HG02870 (cell line): ENCODE measurements around the gene CCDC188.

Source experiments
- ATAC-seq: cut with Tn5 transposase; IDR thresholded peaks from one replicate; pipeline ENCODE4 v1.9.1; 2021; ENCODE audit warnings: mild to moderate bottlenecking, moderate library complexity; ENCODE audit not compliant: unreplicated experiment

The CCDC188 gene

DNA sequence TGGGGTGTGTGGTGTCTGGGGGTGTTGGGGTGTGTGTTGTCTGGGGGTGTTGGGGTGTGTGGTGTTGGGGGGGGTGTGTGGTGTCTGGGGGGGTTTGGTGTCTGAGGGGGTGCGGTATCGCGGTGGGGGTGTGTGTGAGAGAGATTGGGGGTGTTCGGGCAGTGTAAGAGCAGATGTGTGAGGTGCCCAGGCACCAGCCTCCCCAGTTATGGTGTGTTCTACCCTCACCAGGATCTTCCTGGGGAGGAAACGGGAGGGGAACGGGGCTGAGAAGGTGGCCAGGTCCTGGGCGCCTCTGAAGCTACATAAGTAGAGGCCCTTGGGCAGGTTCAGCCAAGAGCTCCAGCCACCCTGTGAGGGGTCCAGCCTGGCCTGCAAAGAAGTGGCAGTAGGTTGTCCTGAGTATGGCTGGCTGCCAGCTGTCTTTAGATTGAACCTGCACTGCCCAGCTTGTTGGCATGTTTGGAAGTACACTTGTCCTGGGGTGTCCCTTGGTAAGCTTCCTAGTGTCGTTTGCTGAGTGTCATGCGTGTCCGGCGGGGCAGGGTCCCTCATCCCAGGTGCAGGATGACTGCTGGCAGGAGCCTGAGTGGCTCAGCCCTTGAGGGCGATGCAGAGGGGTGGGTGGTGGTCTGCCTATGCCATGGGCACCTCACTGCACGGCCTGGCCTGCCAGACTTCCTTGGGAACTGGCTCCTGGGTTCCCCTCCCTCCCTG is 27.3 kb downstream of the CCDC188 start:
- no peak for ATAC-seq

DNA sequence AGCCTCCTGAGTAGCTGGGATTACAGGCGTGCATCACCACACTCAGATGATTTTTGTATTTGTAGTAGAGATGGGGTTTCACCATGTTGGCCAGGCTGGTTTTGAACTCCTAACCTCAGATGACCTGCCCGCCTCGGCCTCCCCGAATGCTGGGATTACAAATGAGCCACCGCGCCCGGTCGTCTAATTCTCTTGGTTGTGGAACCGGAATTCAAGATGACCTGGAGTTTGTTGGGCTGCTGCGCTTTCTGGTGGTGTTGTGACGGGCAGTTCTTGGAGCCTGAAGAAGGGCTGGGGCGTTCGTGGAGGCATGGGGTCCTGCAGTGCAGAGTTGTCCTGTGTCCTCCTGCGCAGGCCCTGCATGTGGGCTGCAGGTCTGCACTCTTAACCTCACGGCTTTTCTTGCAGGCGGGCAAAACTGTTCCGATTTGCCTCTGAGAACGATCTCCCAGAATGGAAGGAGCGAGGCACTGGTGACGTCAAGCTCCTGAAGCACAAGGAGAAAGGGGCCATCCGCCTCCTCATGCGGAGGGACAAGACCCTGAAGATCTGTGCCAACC is 28.9 kb downstream of the CCDC188 start:
- ATAC-seq: no peak

DNA sequence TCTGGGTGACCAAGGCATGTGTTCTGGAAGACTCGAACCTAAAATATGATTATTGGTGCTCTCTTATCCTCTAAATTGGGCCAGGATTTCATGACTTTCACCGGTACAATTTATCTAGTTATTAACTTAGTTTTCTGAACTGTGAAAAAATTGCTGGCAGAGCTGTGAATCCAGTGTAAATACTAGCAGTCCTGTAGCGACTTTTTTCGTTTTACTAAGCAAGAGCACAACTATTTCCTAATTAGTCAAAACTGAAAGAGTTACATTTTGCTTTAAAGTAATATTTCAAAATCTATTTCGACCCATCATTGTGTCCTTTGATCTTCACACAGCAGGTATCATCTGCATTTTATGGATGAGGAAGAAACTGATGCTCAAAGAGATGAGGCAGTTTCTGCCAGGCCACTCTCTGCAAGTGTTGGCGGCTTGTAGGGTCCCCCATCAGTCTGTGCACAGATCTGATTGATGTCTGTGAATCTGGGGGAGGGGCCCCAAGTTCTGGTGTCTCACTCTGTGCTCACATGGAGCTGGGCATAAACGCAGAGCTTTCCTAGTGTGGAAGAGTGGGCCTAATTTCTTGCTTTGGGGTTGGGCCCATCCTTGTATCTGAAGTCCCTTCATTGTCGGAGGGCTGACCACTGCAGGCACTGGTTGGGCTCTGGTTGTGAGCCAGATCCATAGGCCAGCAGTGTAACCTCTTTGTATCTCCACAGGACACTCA is 32.4 kb downstream of the CCDC188 start:
- no peak for ATAC-seq

DNA sequence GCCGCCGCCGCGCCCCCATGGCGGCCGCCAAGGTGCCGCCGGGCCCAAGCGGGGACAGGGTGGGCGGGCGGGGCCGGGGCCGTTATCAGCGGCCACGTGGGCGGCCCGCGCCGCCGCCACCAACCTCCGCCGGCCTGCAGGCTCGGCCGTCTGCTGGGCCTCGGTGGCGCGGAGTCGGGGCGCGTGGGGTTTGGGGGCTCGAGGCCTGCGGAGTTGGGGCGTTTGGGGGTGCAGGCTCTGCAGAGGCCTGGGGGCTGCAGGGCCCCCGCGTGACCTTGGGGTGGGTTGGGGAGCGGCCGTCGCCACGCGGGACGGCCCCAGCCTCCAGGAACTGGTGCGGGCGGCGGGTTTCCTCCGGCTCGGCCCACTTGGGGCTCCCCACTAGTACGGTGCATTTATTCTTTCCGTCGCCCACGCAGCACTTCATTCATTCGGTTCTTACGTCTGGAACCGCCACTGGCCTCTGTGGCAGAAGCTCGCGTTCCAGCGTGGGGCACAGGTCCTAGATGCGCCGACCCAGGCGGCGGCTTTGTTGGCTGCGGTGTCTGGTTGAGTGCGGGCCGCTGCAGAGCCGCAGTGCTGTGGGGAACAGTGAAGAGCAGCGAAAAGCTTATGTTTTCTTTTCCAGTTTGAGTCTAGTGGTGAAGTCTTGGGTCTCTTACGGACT is 33.1 kb downstream of the CCDC188 start:
- ATAC-seq: peak; percentile 10

DNA sequence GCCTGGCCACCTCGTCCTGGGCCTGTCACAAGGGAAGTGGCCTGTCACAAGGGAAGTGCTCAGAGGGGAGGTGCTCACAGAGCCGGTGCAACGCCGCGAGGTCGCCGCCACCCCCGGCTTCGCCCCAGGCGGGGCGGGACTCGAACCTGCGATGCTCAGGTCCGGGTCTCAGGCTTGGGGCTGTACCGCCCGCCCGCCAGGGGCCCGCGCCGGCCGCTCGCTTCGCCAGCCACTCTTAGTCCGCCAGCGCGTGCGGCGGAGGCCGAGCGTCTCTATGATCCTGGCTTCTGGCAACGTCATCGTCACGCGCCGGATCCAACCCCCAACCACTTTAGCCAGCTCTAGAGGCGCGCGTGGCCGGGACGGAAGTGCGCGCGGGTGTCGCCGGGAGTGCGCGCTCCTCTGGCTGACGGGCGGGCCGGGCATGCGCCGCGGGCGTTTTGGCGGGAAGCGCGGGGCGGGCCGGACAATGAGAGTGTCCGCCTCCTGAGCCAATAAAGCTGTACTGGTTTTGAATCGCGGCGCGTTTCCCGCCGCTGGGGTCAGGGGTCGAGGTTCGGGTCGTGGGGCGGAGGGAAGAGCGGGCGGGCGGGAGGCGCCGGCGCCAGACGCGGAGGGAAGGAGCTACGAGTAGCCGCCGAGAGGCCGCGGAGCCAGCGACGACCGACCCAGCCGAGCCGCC is 33.8 kb downstream of the CCDC188 start, which contains the start of gene TRMT2A:
TRMT2A (minus strand) TSS at position 276 of the 682 bp plus-strand sequence. CDS start 320 bp downstream, outside the sequence.
- peak; percentile 73 for ATAC-seq

DNA sequence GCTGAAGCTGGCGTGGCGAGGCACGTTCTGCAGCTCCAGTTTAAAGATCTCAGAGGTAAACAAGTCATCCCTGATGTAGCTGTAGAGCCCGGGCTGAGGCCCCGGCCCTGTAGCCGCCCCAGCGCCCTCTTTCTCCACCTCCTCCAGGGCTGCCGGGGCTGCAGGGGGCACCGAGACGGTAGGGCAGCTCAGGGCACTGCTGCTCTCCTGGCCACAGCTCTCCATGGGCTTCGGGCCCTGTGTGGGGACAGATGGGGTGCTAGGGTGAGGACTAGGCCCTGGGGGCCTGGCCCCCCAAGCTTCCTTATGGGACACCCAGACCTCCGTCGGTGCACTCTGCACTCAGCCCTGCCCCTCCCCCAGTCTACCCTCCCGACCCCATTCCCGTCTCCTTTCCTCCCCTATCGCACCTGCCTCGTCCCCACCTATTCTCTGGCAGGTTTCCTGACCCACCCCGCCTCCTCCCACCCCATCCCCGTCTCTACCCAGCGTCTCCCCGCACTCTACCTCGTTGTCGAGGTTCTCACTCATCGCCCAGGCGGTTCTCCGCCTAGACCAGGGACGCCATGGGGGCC is 34.4 kb downstream of the CCDC188 start:
- ATAC-seq: no peak

DNA sequence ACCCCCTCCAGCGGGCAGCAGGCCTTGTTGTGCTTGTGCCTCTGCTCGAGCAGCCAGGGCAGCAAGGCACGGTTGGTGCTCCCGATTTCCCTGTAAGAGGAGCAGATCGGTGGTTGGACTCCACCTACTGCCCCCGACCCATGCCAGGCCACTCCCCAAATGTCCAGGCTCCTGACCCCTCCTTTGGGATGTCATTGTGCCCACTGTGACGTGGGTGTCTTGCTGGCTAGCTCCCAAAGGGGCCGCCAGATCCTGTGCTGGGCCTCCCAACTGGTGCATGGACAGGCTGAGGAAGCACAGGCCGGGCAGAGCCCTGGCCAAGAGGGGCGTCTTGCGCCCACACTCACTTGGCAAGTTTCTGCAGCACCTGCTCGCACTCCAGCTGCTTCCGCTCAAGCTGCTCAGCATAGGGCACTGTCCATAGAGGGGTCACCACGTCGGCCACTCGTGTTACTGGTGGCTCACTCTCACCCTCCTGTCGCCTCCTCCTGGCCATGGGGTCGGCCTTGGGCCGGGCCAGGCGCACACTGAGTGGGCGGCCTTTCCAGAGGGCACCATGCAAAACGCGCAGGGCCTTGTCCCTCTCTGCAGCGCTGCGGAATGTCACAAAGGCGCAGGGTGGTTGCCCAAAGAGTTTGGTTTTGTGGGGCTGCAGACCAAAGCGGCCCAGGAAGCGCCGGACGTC is 35.0 kb downstream of the CCDC188 start, which contains the start of gene RANBP1:
RANBP1 (plus strand) TSS at position 414 of the 685 bp plus-strand sequence; CDS start at position 495, 81 bp downstream.
- no peak for ATAC-seq

DNA sequence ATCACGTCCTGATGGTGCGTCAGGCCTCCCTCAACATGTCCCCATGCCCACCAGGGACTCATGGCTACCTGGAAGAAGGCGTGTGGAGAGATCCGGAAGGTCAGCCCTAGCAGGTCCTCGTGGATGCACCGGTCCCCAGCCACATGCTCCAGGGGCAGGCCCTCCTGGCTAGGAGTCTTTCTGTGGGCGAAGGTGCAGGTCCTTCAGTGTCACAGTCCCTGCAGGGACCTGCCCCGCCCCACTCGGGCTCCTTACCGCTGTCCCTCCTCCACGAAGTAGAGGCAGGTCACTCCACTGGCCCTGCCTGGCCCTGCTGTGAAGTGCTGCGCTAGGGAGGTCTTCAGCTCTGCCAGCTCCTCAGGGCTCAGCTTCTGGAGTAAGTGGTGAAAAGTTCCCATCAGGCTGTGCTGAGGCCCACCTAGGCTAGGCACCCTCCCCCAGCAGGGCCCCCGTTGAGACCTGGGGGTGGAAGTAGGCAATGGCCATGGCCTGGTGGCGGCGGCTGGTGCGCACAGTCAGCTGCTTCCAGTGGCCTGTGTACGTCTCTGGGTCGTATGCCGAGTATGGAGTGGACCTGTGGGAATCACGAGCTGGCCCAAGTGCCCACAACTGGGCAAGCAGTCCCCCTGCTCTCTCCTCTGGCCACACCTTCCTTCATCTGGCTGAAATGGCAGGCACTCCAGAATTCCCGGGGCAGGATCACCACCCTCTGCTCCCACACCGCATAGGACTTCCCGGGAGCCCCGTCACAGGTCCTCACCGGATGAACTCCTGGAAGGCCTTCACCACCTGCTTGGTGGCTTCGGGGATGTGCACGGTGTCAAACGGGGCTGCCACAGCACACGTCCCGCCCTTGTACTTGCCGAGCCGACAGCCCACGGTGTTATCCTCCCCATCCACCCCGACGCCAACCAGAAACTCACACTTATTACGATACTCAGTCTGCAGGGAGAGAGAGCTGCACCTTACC is 36.1 kb downstream of the CCDC188 start:
- ATAC-seq: no peak

DNA sequence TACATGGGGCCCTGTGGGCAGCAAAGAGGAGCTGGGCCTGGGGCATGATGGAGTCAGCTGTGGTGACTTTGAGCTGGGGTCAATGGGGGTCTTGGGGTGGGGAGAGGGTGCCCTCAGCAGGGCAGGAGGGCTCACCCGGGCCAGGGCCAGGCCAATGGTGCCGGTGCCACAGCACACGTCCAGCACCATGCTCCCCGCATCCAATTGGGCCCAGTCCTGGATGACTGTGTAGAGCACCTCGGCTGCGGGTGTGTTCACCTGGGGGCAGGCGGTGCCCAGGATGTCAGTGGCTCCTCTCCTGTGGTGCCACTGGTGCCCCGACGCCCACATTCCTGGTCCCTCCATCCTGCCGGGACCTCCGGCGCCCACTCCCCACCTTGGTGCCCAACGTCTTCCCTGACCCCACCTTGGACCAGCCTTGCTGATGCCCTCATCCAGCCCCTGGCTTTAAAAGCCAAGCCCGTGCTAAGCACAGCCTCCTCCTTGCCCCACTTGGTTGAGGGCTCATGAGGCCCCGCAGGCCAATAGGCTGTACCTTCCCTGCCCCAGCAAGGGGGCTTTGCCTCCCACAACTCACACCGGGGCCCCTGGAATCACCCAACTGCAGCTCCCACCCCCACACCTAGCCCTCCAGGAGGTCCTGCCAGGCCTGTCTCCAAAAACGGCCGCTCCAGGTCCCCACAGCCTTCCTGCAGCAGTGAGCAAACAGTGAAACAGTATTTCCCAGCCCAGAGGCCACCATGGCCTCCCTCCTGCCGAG is 37.1 kb downstream of the CCDC188 start:
- no peak for ATAC-seq

DNA sequence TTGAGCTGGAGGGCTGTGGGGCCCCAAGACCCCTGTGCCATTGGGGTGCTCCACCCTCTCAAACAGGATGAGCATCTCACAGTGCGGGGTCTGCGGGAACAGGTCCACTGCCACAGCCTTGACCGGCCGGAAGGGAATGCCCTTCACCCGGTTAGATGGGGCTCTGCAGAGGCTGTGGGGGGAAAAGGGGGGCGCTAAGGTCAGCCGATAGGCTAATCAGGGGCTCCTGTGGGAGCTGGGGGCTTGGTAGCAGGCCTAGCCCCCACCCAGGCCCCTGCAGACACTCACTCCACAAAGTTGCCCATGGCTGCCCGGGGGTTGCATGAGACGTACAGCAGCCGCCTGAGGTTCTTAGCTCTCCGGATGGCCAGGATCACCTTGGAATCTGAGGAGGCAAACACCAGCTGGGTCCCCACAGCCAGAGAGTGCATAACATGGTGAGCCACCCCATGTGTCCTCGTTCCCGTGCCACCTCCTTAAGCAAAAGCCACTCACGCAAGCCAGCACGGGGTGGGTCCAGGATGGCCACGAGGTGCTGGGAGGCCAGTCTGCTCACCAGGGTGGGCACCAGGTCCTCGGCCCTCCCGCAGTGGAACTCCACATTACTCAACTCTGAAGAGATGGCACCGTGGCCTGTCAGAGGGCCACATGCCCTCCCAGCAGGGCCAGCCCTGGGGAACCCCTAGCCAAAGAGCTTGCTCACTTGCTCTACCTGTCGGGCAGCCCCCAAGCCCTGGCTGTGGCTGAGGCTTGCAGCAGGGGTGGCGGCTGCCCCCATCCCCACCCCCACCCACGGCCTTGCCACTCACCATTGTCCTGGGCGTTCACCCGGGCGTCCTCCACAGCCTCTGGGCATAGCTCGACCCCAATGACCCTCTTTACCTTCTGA is 38.0 kb downstream of the CCDC188 start:
- no peak for ATAC-seq

DNA sequence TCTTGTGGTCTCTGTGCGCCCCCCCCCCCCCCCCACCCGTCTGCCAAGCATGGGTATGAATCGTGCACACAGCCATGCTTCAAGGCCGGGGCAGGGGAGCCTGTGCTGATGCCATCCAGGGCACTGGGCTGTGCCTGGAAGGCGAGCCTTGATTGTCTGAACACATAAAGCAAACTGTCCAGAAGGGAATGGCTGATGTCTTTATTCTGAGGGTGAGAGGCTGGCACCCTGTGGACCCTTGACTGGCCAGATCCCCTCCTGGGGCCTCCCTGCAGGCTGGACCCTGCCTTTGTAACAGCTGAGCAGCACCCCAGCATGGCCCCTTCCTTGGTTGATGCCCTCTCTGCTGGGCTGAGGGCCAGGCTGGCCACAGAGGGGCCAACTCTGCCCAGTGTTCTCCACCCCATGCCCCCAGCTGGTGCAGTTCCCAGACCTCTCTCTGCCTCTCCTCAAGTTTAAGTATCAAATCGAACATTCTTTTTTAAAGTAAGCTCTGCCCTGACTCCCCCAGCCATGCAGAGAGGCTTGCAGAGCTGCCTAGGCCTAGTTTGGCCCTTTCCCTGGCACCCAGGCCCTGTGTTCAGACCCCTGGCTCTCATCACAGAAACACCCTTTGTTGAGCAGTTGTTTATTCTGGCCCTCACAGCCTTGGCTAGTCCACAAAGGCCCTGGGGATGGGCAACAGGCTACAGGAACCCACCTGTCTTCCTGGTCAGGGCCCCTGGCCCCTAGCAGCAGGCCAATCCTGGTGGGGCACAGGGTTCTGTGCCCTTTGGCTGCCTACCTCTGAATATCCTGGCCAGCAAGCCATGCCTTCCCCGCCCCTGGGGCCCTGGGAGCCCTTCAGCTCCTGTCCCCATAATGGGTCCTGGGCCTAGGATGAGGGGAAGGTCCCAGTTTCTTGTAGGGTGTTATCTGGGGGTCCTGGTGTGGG is 38.9 kb downstream of the CCDC188 start:
- ATAC-seq: no peak

DNA sequence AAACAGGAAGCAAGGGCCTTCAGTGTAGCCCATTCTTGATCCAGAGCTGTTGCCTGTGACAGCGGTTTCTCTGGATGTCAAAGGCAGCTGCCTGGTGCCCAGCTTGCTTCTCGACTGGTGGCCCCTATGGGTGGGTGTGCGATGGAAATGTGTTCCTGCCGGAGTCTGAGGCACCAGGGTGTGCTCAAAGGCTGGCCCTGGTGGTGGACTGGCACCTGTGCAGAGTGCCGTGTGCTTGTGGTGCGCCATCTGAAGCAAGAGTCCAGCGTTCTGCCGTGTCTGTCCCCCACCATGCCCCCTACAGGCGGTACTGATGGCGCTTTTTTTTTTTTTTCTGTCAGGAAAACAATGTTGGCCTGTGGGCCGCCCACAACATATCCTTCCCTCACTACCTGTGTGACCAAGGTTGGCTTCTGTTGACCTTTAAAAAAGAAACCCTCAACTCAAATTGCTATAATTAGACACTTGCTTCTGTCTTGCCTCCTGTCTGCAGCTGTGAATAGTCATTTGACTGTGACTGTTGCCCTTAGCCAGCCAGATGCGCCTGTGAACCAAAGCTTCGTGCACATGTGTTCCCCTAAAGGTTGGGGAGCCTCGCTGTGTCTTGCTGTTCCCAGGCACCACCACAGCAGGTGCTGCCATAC is 39.7 kb downstream of the CCDC188 start:
- peak; percentile 46 for ATAC-seq

DNA sequence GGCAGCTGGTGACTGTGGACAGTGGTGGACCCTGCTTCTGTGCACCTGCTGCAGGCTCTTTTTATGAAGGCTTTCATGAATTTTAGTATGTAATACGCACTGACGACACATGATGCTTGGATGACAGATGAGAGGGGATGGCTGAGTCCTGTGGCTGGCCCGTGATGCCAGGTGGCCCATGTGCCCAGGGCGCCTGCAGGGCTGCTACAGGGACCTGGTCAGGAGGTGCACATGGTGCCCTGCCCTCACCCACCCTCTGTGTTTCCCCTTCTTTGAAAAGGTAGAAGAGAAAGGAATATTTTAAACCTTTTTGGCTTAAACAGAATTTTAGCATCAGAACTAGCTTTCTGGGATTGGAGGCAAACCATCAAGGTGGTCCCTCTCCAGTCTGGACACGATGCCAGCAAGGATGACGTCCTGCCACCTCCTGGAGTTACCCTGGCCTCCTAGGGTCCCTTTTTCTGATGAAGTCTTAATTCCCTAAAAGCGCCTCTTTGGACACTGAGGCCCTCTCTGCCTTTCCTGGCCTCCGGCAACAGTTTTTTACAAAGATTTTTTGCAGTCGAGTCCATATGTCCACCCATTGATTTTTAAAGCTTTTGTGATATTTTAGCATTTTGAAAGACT is 40.4 kb downstream of the CCDC188 start:
- ATAC-seq: no peak

DNA sequence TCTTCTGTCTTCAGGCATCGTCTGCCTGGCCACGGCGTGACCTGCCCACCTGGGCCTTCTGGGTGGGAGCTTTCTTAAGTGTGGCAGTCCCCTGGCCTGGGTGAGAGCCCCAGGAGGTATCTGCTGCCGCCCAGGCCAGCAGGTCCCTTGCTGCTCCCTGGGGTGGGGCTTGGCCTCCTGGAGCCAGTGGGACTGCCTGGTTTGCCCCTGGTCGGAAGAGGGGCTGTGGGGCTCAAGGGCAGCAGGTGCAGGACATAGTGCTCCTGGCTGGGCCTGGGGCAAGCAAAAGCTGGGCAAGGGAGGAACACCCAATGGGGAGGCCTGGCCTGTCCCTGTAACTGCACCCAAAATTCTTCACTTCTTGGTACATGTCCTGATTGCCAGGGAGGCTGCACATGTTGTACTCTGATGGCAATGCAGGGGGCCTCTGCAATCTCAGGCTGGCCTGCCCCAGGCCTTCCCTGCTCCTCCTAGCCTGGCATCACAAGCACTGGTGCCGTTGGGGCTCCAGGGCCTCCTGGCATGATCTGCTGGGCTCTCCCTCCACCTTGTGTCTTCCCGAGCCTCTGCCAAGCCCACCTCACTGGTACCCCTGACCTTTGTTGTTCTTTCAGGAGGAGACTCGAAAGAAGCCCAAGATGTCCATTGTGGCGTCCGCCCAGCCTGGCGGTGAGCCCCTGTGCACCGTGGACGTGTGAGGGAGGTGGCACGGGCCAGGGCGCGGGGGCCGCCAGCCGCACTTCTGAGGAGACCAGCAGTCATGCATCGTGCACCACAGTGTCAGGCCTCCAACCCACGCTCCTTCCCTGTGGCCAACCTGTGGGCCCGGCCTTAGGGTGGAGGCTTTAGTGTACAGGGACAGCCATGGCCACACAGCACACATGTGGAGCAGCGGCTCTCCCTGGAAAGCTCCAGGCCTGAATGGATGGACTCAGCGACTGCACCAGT is 41.2 kb downstream of the CCDC188 start:
- ATAC-seq: no peak
